Breast epithelium (tissue), 3 donors: ENCODE measurements around the gene HOATZ.

ENCODE experiments used
- POLR2A ChIP-seq: fragments of 450-650 bp; IDR thresholded peaks from one replicate; pipeline ENCODE4 v1.6.1; 2016; ENCODE audit warnings: antibody characterized with exemption, mild to moderate bottlenecking, moderate library complexity
- TF ChIP-seq, protein P1 (sequence below), 3 donors: fragments of 450-650 bp; IDR thresholded peaks; one replicate each; pipeline ENCODE4 v1.5.1; 2016 to 2017; ENCODE audit warnings: antibody characterized with exemption in 3 of 3, mild to moderate bottlenecking in 3 of 3, moderate library complexity in 3 of 3

DNA sequence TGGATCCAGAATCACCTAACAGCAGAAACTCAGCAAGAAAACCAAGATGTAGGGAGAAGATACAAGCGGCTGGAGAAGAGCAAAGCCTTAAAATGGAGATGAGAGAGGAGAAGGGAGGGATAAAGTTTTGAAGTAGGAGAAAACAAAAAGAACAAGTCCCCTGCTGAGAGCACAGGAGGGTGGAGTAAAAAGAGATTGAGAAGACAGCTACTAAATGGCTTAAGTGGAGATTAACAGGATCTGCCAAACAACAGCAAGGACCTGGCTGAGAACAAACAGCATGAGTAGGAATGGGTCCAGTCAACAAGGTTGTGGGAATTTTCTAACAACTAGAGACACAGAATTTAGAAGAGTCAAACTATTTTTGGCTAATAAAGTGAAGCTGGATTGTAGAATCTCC is 20.5 kb upstream of the HOATZ start:
- TF ChIP-seq, protein P1, sequence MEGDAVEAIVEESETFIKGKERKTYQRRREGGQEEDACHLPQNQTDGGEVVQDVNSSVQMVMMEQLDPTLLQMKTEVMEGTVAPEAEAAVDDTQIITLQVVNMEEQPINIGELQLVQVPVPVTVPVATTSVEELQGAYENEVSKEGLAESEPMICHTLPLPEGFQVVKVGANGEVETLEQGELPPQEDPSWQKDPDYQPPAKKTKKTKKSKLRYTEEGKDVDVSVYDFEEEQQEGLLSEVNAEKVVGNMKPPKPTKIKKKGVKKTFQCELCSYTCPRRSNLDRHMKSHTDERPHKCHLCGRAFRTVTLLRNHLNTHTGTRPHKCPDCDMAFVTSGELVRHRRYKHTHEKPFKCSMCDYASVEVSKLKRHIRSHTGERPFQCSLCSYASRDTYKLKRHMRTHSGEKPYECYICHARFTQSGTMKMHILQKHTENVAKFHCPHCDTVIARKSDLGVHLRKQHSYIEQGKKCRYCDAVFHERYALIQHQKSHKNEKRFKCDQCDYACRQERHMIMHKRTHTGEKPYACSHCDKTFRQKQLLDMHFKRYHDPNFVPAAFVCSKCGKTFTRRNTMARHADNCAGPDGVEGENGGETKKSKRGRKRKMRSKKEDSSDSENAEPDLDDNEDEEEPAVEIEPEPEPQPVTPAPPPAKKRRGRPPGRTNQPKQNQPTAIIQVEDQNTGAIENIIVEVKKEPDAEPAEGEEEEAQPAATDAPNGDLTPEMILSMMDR (IDR thresholded peaks at IDR 0.05) = no peak
- no peak for TF ChIP-seq POLR2A
